HCT116 (cell line): ENCODE data around the gene METTL2A. TPM values are rescaled to one million over a fixed set of nuclear protein-coding genes. Genes with fewer than 3 reads are reported as not detected.
"Not testable (repeated sequence)": the region's sequence is repeated elsewhere in the genome, so short reads cannot be mapped to it uniquely, and the experiment has no call there.

Experiments
- ATAC-seq: fragments of 200-7000 bp; cut with Tn5 transposase; 2 replicates; pipeline ENCODE4 v1.9.1; 2020; ENCODE audit warnings: mild to moderate bottlenecking, moderate library complexity
- BruUV-seq: library from RNA; stranded (reverse); fragments of 400-500 nt; replicated peaks from 2 replicates; lab custom pipeline; 2021; lab: Mats Ljungman, UMichigan
- CTCF ChIA-PET: fragments of 300-600 bp; sonication (Branson Sonifier 250); formaldehyde crosslinking; loops from one replicate; lab custom pipeline; 2021; ENCODE audit warnings: antibody characterized with exemption; lab: Charles Lee
- POLR2A ChIA-PET: fragments of 300-600, 350-600 bp; sonication (Branson Sonifier 250); formaldehyde crosslinking; loops from one replicate; lab custom pipeline; 2021; ENCODE audit warnings: antibody characterized with exemption; lab: Charles Lee
- RAD21 ChIA-PET, 2 experiments: fragments of 300-600 bp; sonication (Branson Sonifier 250); formaldehyde crosslinking; loops; one replicate each; lab custom pipeline; 2023; ENCODE audit warnings: low total read pairs in 2 of 2; ENCODE audit not compliant: uncharacterized antibody in 2 of 2, unreplicated experiment in 2 of 2, low non-redundant PET in 1 of 2; lab: Charles Lee
- DNase-seq: peaks from one replicate; pipeline ENCODE4 v3.0.0-alpha.2; 2010; ENCODE audit warnings: low read depth, low spot score
- H2AFZ ChIP-seq: fragments of 200-600 bp; shearing (Covaris generic), sonication (generic); 2 replicates; pipeline ENCODE4 v1.6.1; 2017; ENCODE audit warnings: low read depth, mixed run types, mixed read lengths, antibody characterized with exemption, low read length; ENCODE audit not compliant: poor library complexity, severe bottlenecking
- H3K27ac ChIP-seq: 2 replicates; pipeline ENCODE4 v1.5.1; 2012; ENCODE audit warnings: low read depth, low read length
- H3K27me3 ChIP-seq: fragments of 200-600 bp; sonication (generic); 2 replicates; pipeline ENCODE4 v1.6.1; 2016; ENCODE audit warnings: mixed run types, low read length, mixed read lengths; ENCODE audit not compliant: insufficient read depth
- H3K36me3 ChIP-seq, 2 experiments: fragments of 200-500 bp in 1 of 2; fragments of 200-600 bp in 1 of 2; sonication (Bioruptor generic) in 1 of 2; sonication (generic) in 1 of 2; 2 replicates each; pipeline versions ENCODE4 v1.5.1 to v1.6.1; 2014 to 2016; ENCODE audit warnings: low read length in 2 of 2, inconsistent platforms in 1 of 2, mixed read lengths in 1 of 2, mixed run types in 1 of 2; ENCODE audit not compliant: insufficient read depth in 2 of 2, control insufficient read depth in 1 of 2
- H3K4me1 ChIP-seq, 2 experiments: fragments of 200-600 bp in 1 of 2; sonication (generic) in 1 of 2; 2 replicates each; pipeline versions ENCODE4 v1.5.1 to v1.6.1; 2012 to 2017; ENCODE audit warnings: low read length in 2 of 2, inconsistent platforms in 1 of 2, mild to moderate bottlenecking in 1 of 2, mixed read lengths in 1 of 2, mixed run types in 1 of 2, moderate library complexity in 1 of 2; ENCODE audit not compliant: insufficient read depth in 2 of 2, control insufficient read depth in 1 of 2
- H3K4me2 ChIP-seq: fragments of 200-600 bp; sonication (generic); 2 replicates; pipeline ENCODE4 v1.6.1; 2017; ENCODE audit warnings: mixed run types, low read length, mixed read lengths
- H3K4me3 ChIP-seq, 2 experiments: fragments of 200-600 bp in 1 of 2; sonication (generic) in 1 of 2; replicated peaks in 1 of 2; 2 replicates each; pipeline ENCODE4 v1.5.1; 2011 to 2016; ENCODE audit warnings: low read length in 2 of 2, control low read depth in 1 of 2, low read depth in 1 of 2, mild to moderate bottlenecking in 1 of 2, mixed read lengths in 1 of 2, mixed run types in 1 of 2
- H3K79me2 ChIP-seq: fragments of 200-600 bp; sonication (generic); 2 replicates; pipeline ENCODE4 v1.6.1; 2017; ENCODE audit warnings: mild to moderate bottlenecking, mixed run types, low read length, moderate library complexity, mixed read lengths; ENCODE audit not compliant: insufficient read depth
- H3K9ac ChIP-seq: fragments of 200-600 bp; sonication (generic); 2 replicates; pipeline ENCODE4 v1.6.1; 2016; ENCODE audit warnings: low read length, mixed read lengths
- H3K9me2 ChIP-seq: fragments of 200-600 bp; sonication (generic), shearing (Covaris generic); 2 replicates; pipeline ENCODE4 v1.6.1; 2017; ENCODE audit warnings: mixed run types, mild to moderate bottlenecking, moderate library complexity; ENCODE audit not compliant: insufficient read depth
- H3K9me3 ChIP-seq, 2 experiments: fragments of 200-500 bp in 1 of 2; fragments of 200-600 bp in 1 of 2; sonication (Bioruptor generic) in 1 of 2; sonication (generic) in 1 of 2; 2 replicates each; pipeline ENCODE4 v1.6.1; 2014 to 2017; ENCODE audit warnings: low read length in 2 of 2, mixed read lengths in 2 of 2, inconsistent platforms in 1 of 2, low read depth in 1 of 2, mild to moderate bottlenecking in 1 of 2, mixed run types in 1 of 2, moderate library complexity in 1 of 2; ENCODE audit not compliant: control insufficient read depth in 1 of 2, insufficient read depth in 1 of 2
- H4K20me1 ChIP-seq: fragments of 200-600 bp; sonication (generic), shearing (Covaris generic); 2 replicates; pipeline ENCODE4 v1.6.1; 2017; ENCODE audit warnings: mixed run types, mild to moderate bottlenecking, moderate library complexity; ENCODE audit not compliant: insufficient read depth
- CBX3 ChIP-seq: IDR thresholded peaks from 2 replicates; pipeline ENCODE4 v1.6.1; 2012; ENCODE audit warnings: low read depth
- intact Hi-C: fragments of 100-400 bp; cut with micrococcal nuclease; formaldehyde crosslinking; loops from 2 replicates; pipeline ENCODE4 v1.10.0; 2022
- total RNA-seq: library from RNA; stranded (reverse); gene quantifications from one replicate; pipeline ENCODE4 v1.2.1, GENCODE V29; 2021; ENCODE audit not compliant: unreplicated experiment

Gene METTL2A
- total RNA-seq, 1 experiment from 2014 or later: 50.3 TPM

DNA sequence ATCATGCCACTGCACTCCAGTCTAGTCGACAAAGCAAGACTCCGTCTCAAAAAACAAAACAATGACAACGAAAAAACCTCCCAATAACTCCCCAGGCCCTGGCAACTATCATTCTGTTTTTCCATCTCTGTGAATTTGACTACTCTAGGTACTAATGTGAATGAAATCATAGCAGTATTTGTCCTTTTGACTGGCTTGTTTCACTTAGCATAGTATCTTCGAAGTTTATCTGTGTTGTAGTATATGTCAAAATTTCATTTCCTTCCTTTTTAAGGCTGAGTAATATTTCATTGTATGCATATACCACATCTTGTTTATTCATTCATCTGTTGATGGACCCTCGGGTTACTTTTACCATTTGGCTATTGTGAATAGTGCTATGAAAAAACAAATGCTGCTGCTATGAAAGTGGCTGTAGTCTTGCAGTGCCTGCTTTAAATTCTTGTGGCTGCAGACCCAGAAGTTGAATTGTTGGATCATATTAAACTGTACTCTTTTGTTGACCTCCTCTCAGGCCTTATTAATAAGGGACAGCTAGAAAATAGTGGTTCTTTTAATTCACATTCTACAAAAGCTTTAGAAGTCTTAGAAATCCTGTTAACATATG, 69.5 kb downstream of the METTL2A start:
- not testable (repeated sequence) for BruUV-seq

DNA sequence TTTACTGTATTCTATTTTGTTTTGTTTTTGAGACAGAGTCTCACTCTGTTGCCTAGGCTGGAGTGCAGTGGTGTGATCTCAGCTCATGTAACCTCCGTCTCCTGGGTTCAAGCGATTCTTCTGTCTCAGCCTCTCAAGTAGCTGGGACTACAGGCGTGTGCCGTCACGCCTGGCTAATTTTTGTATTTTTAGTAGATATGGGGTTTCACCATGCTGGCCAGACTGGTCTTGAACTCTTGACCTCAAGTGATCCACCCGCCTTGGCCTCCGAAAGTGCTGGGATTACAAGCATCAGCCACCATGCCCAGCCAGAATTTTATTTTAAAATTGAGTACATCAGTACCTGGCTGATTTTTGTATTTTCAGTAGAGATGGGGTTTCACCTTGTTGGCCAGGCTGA, 70.4 kb downstream of the METTL2A start:
- DNase-seq, H4K20me1 ChIP-seq, CTCF ChIA-PET, H3K36me3 ChIP-seq, H3K9me2 ChIP-seq, H3K9me3 ChIP-seq, intact Hi-C loops, RAD21 ChIA-PET, H3K27me3 ChIP-seq, H2AFZ ChIP-seq, BruUV-seq, H3K27ac ChIP-seq, H3K4me2 ChIP-seq, ATAC-seq, H3K9ac ChIP-seq, H3K4me3 ChIP-seq, POLR2A ChIA-PET: not testable (repeated sequence)
- Histone ChIP-seq H3K79me2 (peaks cover 94% of the 10 kb centered on the region), H3K4me1 (peaks cover 13 to 21% of the 10 kb centered on the region in 2 experiments)

More for the DNA sequence above, 69.5 kb downstream of the METTL2A start:
- H3K4me2 ChIP-seq, POLR2A ChIA-PET, H3K36me3 ChIP-seq: not testable (repeated sequence)
- TF ChIP-seq CBX3: peak; percentile 42; the same call in 1 of the 2 replicates
- TF ChIP-seq, all 23 proteins: peak for 1; not testable (repeated sequence) for 22
- intact Hi-C loops, H3K27me3 ChIP-seq, H3K4me3 ChIP-seq, CTCF ChIA-PET, ATAC-seq, RAD21 ChIA-PET, H3K9ac ChIP-seq, DNase-seq, H3K27ac ChIP-seq, H2AFZ ChIP-seq, H3K9me2 ChIP-seq, H4K20me1 ChIP-seq, H3K9me3 ChIP-seq: not testable (repeated sequence)
- Histone ChIP-seq H3K4me1 (peaks cover 5 to 12% of the 10 kb centered on the region in 2 experiments), H3K79me2 (peaks cover 94% of the 10 kb centered on the region)

DNA sequence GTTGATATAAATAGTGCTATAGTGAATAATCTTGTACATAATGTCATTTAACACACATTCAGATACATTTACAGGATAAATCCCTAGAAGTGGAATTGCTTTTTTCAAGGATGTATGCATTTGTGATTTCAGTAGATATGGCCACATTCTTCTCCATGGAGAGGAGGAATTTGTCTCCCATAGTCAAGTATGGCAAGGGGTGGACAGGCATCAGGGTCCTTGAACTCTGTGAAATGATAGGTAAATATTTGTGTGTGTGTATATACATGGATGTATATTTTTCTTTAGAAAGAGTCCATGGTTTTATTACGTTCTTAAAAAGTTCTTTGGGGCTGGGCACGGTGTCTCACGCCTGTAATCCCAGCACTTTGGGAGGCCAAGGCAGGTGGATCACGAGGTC, 72.6 kb downstream of the METTL2A start:
- H3K36me3 ChIP-seq, H3K9ac ChIP-seq, H3K27me3 ChIP-seq, BruUV-seq, H4K20me1 ChIP-seq, DNase-seq, H3K9me3 ChIP-seq, H2AFZ ChIP-seq, H3K4me3 ChIP-seq, POLR2A ChIA-PET, H3K4me2 ChIP-seq, CTCF ChIA-PET, intact Hi-C loops, H3K27ac ChIP-seq, H3K9me2 ChIP-seq, ATAC-seq, RAD21 ChIA-PET: not testable (repeated sequence)
- Histone ChIP-seq H3K79me2 (peaks cover 86% of the 10 kb centered on the region), H3K4me1 (peaks cover 16 to 32% of the 10 kb centered on the region in 2 experiments)

DNA sequence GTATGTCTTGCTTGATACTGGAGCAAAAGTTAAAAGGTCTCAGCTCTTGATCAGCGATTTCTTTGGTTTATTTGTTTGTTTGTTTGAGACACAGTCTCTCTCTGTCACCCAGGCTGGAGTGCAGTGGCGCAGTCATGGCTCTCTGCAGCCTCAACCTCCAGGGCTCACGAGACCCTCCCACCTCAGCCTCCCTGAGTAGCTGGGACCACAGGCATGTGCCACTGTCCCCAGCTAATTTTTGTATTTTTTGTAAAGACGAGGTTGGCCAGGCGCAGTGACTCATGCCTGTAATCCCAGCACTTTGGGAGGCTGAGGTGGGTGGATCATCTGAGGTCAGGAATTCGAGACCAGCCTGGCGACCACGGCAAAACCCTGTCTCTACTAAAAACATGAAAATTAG, 75.1 kb downstream of the METTL2A start:
- H3K4me3 ChIP-seq, H3K9me3 ChIP-seq, H3K9ac ChIP-seq, DNase-seq, H2AFZ ChIP-seq, H4K20me1 ChIP-seq, H3K36me3 ChIP-seq, BruUV-seq, RAD21 ChIA-PET, intact Hi-C loops, CTCF ChIA-PET, POLR2A ChIA-PET, H3K27me3 ChIP-seq, H3K9me2 ChIP-seq: not testable (repeated sequence)
- H3K27ac ChIP-seq: peak overlapping the region; percentile 48
- ATAC-seq: peak; percentile 81
- peak overlapping the region; percentile 63 for H3K4me2 ChIP-seq
- H3K4me1 ChIP-seq: peaks cover 16 to 32% of the 10 kb centered on the region in 2 experiments
- H3K79me2 ChIP-seq: peaks cover 82% of the 10 kb centered on the region
